HG02938 (cell line): ENCODE data around the gene KLHL17.
"Not testable (repeated sequence)": the region's sequence is repeated elsewhere in the genome, so short reads cannot be mapped to it uniquely, and the experiment has no call there.

Experiments
- ATAC-seq: cut with Tn5 transposase; IDR thresholded peaks from one replicate; pipeline ENCODE4 v1.9.1; 2021; ENCODE audit warnings: mild to moderate bottlenecking, moderate library complexity; ENCODE audit not compliant: unreplicated experiment

Gene KLHL17

GRCh38 chr1:966135-966703, 5.8 kb downstream of the KLHL17 start, which contains the start of gene PLEKHN1:
Gene PLEKHN1, plus strand, starts transcription at chr1:966482. Its CDS starts 50 bp downstream, at chr1:966532.
- no peak for ATAC-seq

DNA sequence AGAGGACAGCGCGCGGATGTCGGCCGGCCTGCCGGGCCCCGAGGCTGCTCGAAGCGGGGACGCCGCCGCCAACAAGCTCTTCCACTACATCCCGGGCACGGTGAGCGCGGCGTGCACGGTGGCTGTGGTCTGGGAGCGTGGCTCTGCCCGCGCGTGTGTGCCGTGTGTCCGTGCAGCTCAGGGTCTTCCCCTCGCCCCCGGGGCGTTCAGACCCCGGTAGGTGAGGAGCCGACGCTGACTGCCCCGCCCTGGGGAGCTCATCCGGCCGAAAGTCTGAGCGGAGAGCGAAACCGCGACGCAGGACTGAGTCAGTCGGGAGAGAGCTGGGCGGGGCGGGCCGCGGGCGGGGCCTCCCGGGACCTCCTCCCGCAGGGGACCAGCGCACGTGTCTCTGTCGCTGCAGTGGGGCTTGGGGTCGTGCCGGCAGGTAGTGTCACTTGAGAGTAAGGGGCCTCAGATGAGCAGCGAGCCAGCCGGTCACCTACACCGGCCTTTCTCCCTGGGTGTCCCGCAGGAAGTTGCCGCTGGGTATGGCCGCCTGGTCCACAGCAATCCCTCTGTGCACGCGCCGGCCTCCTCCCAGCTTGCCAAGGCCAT, 6.4 kb downstream of the KLHL17 start:
- no peak for ATAC-seq

GRCh38 chr1:967466-968343, 7.3 kb downstream of the KLHL17 start:
- ATAC-seq, result no peak

- no peak for ATAC-seq
Observed at GRCh38 chr1:969260-969855, 9.0 kb downstream of the KLHL17 start.

- ATAC-seq, result no peak
Observed at GRCh38 chr1:970242-970972, 10.0 kb downstream of the KLHL17 start.

DNA sequence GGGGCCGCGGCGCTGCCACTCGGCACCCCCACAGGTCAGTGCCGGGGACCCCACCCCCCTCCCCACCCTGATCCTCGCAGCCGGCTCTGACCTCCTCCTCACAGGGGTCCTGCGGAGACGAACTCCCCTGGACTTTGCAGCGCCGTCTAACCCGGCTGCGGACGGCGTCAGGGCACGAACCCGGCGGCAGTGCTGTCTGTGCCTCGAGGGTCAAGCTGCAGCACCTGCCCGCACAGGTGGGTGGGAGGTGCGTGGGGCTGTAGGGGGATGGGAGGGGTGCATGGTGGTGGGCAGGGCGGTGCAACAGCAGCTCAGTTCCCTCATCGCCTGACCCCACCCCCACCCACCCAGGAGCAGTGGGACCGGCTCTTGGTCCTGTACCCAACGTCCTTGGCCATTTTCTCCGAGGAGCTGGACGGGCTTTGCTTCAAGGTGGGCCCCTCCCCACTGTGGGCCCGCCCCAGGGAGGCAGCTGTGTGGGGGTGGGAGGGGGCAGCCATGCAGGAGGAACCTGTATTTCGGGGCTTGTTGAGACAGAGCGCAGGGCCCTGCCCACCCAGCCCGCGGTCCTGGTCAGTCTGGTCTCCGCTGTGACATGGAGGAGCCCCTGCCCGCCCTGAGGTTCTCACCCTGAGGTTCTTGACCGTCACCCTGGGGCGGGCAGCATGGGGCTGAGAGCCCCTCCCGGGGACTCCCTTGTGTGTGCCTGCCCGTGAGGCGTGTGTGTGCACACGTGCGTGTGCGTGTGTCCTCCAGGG, 10.8 kb downstream of the KLHL17 start:
- no peak for ATAC-seq

DNA sequence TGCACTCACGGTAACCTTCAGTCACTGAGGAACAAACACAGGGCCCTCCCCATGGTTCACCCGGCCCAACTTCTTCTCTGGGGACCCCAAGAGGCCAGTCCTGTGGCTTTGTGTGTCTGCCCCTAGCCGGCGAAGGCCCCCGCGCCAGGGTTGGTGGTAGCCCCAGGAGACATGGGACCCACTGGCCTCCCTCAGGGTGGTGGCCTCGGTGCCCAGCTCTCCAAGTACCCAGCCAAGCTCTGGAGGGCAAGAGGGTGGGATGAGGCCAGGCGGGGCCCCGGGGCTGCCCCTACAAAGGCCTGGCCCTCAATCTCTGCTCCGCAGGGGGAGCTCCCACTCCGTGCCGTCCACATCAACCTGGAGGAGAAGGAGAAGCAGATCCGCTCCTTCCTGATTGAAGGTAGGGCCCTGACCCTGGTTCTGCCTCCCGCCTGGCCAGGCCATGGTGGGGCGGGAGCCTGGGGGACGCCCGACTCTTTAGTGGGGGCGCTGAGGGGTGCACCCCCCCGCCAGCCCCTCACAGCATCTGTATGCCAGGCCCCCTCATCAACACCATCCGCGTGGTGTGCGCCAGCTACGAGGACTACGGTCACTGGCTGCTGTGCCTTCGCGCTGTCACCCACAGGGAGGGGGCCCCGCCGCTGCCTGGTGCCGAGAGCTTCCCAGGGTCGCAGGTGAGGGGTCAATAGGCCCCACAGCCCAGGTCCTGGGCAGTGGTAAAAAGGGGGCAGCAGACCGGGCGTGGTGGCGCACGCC, 11.5 kb downstream of the KLHL17 start:
- no peak for ATAC-seq

- ATAC-seq, result no peak
Observed at GRCh38 chr1:972726-973458, 12.5 kb downstream of the KLHL17 start.

- no peak for ATAC-seq
Observed at GRCh38 chr1:973459-974292, 13.3 kb downstream of the KLHL17 start.

GRCh38 chr1:974293-974640, 13.9 kb downstream of the KLHL17 start:
- no peak for ATAC-seq

- ATAC-seq, result no peak
Observed at GRCh38 chr1:974687-975328, 14.4 kb downstream of the KLHL17 start.

DNA sequence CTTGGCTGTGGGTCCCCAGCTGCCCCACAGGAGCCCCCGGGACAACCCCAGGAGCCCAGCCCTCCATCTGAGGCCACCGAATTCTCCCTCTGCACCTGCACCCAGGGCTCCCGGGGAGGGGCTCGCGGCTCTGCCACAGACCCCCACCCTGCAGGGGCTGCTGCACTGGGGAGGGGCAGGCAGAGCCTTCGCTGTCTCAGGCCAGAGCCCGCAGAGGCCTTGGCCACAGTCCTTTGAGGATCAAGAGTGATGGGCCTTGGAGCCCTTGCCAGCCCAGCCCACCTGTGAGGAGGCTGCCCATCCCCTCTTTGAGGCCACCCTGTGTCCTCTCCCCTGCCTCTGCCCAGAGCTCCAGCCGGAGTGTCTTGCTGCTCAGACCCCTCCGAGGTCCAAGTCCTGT, 15.0 kb downstream of the KLHL17 start:
- no peak for ATAC-seq

DNA sequence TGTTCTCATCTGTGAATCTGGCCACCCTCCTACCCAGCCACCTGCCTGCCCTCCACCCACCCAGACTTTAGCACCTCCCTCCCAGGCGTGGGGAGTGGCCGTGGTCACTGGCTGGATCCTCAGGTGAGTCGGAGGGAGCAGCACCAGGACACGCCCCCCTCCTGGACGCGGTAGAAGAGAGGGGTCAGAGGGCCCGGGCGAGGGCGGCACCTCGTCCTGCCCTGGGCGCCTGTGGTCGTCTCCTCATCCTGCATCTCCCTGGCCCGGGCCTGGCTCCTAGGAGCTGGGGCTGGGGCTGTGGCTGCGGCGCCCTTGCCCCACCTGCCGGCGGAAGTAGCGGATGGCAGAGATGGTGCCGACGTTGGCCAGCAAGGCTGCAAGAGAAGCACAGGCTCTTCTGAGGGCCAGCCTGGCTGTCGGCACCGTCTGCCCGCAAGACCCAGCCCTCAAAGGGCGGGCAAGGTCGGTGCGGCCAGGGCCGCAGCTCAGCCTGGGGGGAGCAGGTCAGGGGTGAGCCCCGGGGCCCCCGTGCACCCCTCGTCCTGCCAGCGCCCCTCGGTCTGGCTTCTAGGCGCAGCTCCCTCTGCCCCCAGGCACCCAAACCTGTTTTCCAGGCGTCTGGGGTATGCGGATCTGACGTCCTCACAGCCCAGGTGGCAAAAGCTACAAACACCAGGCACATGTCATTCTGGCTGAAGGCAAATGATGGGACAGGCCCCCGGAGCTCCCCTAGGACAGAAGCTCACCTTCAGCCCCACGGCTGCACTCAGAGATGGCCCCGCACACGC, 15.7 kb downstream of the KLHL17 start:
- ATAC-seq, result no peak

DNA sequence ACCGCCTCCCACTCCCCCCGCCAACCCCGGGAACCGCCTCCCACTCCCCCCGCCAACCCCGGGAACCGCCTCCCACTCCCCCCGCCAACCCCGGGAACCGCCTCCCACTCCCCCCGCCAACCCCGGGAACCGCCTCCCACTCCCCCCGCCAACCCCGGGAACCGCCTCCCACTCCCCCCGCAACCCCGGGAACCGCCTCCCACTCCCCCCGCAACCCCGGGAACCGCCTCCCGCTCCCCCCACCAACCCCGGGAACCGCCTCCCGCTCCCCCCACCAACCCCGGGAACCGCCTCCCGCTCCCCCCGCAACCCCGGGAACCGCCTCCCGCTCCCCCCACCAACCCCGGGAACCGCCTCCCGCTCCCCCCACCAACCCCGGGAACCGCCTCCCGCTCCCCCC, 16.4 kb downstream of the KLHL17 start:
- not testable (repeated sequence) for ATAC-seq

GRCh38 chr1:978069-978834, 17.9 kb downstream of the KLHL17 start:
- ATAC-seq, result no peak
